Uterus (tissue), 2 donors: ENCODE data around the gene PSMG4.

Experiments
- CTCF ChIP-seq, 4 experiments: fragments of 200-600 bp in 2 of 4; fragments of 450-650 bp in 2 of 4; sonication (generic) in 2 of 4; IDR thresholded peaks; one replicate each; pipeline ENCODE4 v1.5.1; 2016 to 2019; ENCODE audit warnings: antibody characterized with exemption in 4 of 4, mild to moderate bottlenecking in 2 of 4, moderate library complexity in 1 of 4
- POLR2A ChIP-seq, 2 donors: fragments of 450-650 bp; IDR thresholded peaks; one replicate each; pipeline ENCODE4 v1.6.1; 2016; ENCODE audit warnings: antibody characterized with exemption in 2 of 2, mild to moderate bottlenecking in 1 of 2, moderate library complexity in 1 of 2

GRCh38 chr6:3287976-3288707, 29.4 kb downstream of the PSMG4 start:
- TF ChIP-seq CTCF (IDR thresholded peaks at IDR 0.05), result no peak
- no peak for TF ChIP-seq POLR2A (IDR thresholded peaks at IDR 0.05)
